Measurements from ENCODE around the gene AGTPBP1. TPM values are rescaled to one million over a fixed set of nuclear protein-coding genes. Genes with fewer than 3 reads are reported as not detected.

The AGTPBP1 gene
- total RNA-seq, 2 experiments from 2014 or later: 24.2 to 37.2 TPM

GRCh38 chr9:85543196-85543595, 198.6 kb downstream of the AGTPBP1 start:
- TF ChIP-seq EZH2phosphoT487 (IDR thresholded peaks at IDR 0.05; ENCODE audit: borderline replicate concordance, low read depth, low read length): no peak
- no peak for TF ChIP-seq CTCF (conservative IDR thresholded peaks at IDR 0.05; ENCODE audit: low read length)
- no peaks in the 10 kb centered on the region for H3K4me1 ChIP-seq (ENCODE audit: insufficient read depth, low read length, poor library complexity, severe bottlenecking)
- H3K4me2 ChIP-seq (ENCODE audit: low read length): no peak overlapping the region
- H3K9me2 ChIP-seq (ENCODE audit: insufficient read depth, low read length): no peaks in the 10 kb centered on the region
- no peak overlapping the region for H3K27ac ChIP-seq (ENCODE audit: low read depth, low read length, poor library complexity, severe bottlenecking)
- H3K36me3 ChIP-seq (ENCODE audit: insufficient read depth, low read length): no peaks in the 10 kb centered on the region
- BruUV-seq (replicated peaks): no TSS peak
- H3K9me3 ChIP-seq (ENCODE audit: low read length): no peaks in the 10 kb centered on the region
- ChIA-PET CTCF (ENCODE audit: unreplicated experiment) (no interaction called here), POLR2A (interaction anchor here (0.9 kb wide), 1 partner anchor 14 kb away, joined by 3 read pairs; no protein-coding TSS in a partner anchor)
- intact Hi-C loops (cut with micrococcal nuclease; ENCODE audit: unreplicated experiment): no loop called here
- H3K79me2 ChIP-seq (ENCODE audit: insufficient read depth, low read depth, low read length): no peaks in the 10 kb centered on the region
- H3K4me3 ChIP-seq (ENCODE audit: low read depth, low read length, poor library complexity, severe bottlenecking): no peak overlapping the region
- H4K20me1 ChIP-seq (ENCODE audit: insufficient read depth, low read length): no peaks in the 10 kb centered on the region
- DNase-seq (ENCODE audit: low spot score): no peak
- no peak overlapping the region for H2AFZ ChIP-seq (ENCODE audit: low read length)

GRCh38 chr9:85541876-85542275, 199.9 kb downstream of the AGTPBP1 start:
- Histone ChIP-seq H3K79me2 (ENCODE audit: insufficient read depth, low read depth, low read length) (no peaks in the 10 kb centered on the region), H4K20me1 (ENCODE audit: insufficient read depth, low read length) (no peaks in the 10 kb centered on the region), H3K4me1 (ENCODE audit: insufficient read depth, low read length, poor library complexity, severe bottlenecking) (no peaks in the 10 kb centered on the region), H3K9me3 (ENCODE audit: low read length) (no peaks in the 10 kb centered on the region), H3K4me2 (ENCODE audit: low read length) (no peak overlapping the region), H3K36me3 (ENCODE audit: insufficient read depth, low read length) (no peaks in the 10 kb centered on the region), H2AFZ (ENCODE audit: low read length) (no peak overlapping the region), H3K4me3 (ENCODE audit: low read depth, low read length, poor library complexity, severe bottlenecking) (no peak overlapping the region), H3K9me2 (ENCODE audit: insufficient read depth, low read length) (no peaks in the 10 kb centered on the region), H3K27ac (ENCODE audit: low read depth, low read length, poor library complexity, severe bottlenecking) (no peak overlapping the region)
- CTCF ChIA-PET (ENCODE audit: unreplicated experiment): no interaction called here
- intact Hi-C loops (cut with micrococcal nuclease; ENCODE audit: unreplicated experiment): no loop called here
- no TSS peak for BruUV-seq (replicated peaks)
- TF ChIP-seq CTCF (conservative IDR thresholded peaks at IDR 0.05; ENCODE audit: low read length): no peak
- TF ChIP-seq EZH2phosphoT487 (IDR thresholded peaks at IDR 0.05; ENCODE audit: borderline replicate concordance, low read depth, low read length): no peak
- no peak for DNase-seq (ENCODE audit: low spot score)
- POLR2A ChIA-PET: no interaction called here

- no peak overlapping the region for H3K4me3 ChIP-seq (ENCODE audit: low read depth, low read length, poor library complexity, severe bottlenecking)
- no peaks in the 10 kb centered on the region for H3K36me3 ChIP-seq (ENCODE audit: insufficient read depth, low read length)
- H3K4me2 ChIP-seq (ENCODE audit: low read length): no peak overlapping the region
- TF ChIP-seq CTCF (conservative IDR thresholded peaks at IDR 0.05; ENCODE audit: low read length): no peak
- no peak for TF ChIP-seq EZH2phosphoT487 (IDR thresholded peaks at IDR 0.05; ENCODE audit: borderline replicate concordance, low read depth, low read length)
- ChIA-PET POLR2A (no interaction called here), CTCF (ENCODE audit: unreplicated experiment) (no interaction called here)
- H3K79me2 ChIP-seq (ENCODE audit: insufficient read depth, low read depth, low read length): no peaks in the 10 kb centered on the region
- no peak for DNase-seq (ENCODE audit: low spot score)
- intact Hi-C loops (cut with micrococcal nuclease; ENCODE audit: unreplicated experiment): no loop called here
- BruUV-seq (replicated peaks): no TSS peak
- H3K9me3 ChIP-seq (ENCODE audit: low read length): no peaks in the 10 kb centered on the region
- no peak overlapping the region for H2AFZ ChIP-seq (ENCODE audit: low read length)
- H3K4me1 ChIP-seq (ENCODE audit: insufficient read depth, low read length, poor library complexity, severe bottlenecking): no peaks in the 10 kb centered on the region
- no peak overlapping the region for H3K27ac ChIP-seq (ENCODE audit: low read depth, low read length, poor library complexity, severe bottlenecking)
- no peaks in the 10 kb centered on the region for H3K9me2 ChIP-seq (ENCODE audit: insufficient read depth, low read length)
- H4K20me1 ChIP-seq (ENCODE audit: insufficient read depth, low read length): no peaks in the 10 kb centered on the region
Observed at GRCh38 chr9:85536514-85536913, 205.2 kb downstream of the AGTPBP1 start.
